Raji (cell line): Measurements from ENCODE around the gene MYADML2.

ENCODE experiments used
- POLR2A ChIP-seq: IDR thresholded peaks from 2 replicates; pipeline ENCODE4 v1.6.1; 2011; ENCODE audit warnings: low read depth, low read length, control low read depth; ENCODE audit not compliant: insufficient read depth

MYADML2 gene

DNA sequence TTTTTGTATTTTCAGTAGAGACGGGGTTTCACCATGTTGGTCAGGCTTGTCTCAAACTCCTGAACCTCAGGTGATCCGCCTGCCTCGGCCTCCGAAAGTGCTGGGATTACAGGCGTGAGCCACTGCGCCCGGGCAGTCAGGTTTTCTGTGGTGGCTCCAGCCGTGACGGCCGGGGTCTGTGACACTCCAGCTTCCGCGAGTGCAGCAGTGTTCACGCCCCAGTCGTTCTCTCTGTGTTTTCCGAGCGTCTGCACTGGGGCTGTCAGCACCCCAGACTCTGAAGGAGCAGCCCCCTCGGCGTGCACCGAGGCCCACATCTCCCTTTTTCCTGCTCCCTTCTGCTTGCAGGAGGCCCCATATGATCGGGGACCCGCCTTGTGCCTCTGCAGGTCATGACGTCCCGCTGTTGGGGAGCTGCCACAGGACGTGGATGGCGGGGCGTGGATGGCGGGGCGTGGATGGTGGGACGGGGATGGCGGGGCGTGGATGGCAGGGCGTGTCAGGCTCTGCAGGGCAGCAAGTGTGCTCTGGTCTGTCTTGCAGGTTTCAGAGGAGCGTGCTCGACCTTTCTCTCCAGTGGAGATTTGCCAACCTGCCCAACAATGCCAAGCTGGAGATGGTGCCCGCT, 36.1 kb upstream of the MYADML2 start:
- TF ChIP-seq POLR2A: no peak

DNA sequence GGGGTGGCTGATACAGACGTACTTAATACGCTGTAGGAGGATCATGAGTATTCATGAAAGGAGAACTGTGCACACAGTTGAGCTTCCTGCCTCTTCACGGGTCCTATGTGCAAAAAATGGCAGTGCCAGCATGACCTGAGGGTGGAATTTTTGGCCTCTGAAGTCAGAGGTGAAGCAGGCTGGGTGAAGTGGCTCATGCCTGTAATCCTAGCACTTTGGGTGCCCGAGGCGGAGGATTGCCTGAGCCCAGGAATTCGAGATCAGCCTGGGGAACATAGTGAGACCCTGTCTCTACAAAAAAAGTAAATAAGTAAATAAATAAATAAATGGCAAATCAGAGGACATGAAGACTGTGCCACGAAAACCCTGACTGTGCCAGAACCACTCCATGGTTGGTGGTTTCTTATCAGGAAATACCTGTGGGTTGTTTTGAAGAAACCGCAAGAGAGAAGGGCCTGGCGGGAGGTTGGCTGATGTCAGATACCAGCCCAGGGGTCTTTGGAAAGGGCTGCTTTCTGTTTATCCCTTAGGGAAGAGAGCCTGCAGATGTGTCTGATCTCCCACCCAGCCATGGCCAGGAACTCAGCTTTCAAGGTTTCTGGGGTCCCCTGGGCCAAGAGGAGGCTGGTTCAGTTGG, 33.8 kb upstream of the MYADML2 start:
- TF ChIP-seq POLR2A: no peak

GRCh38 chr17:81980122-81980521, 33.1 kb upstream of the MYADML2 start:
- no peak for TF ChIP-seq POLR2A

DNA sequence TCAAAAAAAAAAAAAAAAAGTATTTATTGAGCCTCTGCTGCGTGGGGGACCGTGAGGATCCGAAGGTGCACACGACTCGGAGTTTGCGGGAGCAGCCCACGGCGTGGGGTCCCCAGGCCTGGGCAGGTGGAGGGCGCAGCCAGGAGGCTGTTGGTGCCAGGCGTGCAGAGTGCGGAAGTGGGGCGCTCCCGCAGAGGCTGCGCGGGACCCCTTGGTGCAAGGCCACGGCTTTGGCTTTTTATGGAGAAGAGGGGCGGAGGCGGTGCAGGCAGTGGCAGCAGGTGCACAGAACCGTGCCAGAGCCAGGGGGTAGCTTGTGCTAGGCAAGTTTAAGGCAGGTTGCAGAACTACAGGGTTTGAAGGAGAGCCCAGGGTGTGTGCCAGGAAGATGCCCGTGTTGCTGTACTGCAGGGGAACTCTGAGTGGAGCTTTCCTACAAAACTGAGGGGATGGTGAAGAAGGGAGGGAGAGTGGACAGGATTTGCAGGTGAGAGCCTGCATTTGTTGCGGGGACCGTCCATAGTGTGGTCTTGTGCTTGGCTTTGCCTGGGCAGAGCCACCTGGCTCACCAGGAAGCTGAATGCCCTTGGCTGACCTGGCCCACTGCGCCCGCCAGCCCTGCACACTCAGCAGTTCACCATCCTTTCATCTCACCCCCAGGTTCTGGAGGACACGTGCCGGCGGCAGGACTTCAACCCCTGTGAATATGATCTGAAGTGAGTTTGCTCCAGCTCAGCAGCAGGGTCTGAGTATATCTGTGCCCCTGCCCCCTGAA, 31.7 kb upstream of the MYADML2 start:
- no peak for TF ChIP-seq POLR2A

- TF ChIP-seq POLR2A: peak; percentile 87
Observed at GRCh38 chr17:81977211-81977808, 30.3 kb upstream of the MYADML2 start, which contains the start of gene ASPSCR1. Gene ASPSCR1 (plus strand): TSS chr17:81977629. CDS start chr17:81977647, 18 bp downstream.

DNA sequence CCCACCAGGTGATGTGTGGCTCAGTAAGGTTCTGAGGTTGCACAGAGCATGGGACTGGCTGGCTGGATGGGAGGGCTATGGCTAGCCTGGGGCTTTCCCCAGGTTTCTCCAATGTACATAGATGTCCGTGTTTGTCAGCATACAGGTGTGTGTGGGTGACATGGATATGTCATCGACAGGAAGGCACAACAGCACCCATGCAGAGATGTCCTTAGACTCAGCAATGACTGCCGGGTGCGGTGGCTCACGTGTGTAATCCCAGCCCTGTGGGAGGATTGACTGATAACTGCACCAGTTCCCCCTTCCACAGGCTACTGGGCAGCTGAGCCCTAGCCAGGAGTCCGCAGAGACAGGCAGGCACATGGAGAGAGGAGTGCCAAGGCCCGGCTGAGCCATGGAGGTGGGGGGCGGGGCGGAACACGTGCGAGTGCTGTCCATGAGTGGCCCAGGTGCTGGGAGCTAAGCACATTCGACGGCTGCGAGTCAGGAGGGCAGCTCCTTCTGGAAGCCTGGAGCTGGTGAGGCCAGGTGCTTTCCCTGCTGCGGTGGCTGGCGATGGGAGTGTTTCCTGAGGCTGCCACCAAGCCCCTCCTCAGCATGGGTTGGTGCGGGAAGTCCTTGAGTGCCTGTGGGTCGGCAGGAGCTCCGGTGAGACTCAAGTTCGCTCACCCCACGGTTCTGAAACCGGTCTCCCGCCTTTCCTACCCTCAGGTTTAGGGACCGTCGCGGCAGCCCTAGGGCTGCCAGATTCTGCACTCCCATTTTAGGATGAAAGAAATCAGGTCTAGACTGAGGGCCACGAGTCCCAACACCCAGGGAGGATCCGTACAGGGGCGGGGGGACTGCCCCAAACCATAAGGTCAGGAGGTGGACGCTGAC, 29.5 kb upstream of the MYADML2 start:
- TF ChIP-seq POLR2A: no peak; the same call in 1 of the 2 replicates

- no peak for TF ChIP-seq POLR2A
Observed at GRCh38 chr17:81973432-81973831, 26.4 kb upstream of the MYADML2 start.

DNA sequence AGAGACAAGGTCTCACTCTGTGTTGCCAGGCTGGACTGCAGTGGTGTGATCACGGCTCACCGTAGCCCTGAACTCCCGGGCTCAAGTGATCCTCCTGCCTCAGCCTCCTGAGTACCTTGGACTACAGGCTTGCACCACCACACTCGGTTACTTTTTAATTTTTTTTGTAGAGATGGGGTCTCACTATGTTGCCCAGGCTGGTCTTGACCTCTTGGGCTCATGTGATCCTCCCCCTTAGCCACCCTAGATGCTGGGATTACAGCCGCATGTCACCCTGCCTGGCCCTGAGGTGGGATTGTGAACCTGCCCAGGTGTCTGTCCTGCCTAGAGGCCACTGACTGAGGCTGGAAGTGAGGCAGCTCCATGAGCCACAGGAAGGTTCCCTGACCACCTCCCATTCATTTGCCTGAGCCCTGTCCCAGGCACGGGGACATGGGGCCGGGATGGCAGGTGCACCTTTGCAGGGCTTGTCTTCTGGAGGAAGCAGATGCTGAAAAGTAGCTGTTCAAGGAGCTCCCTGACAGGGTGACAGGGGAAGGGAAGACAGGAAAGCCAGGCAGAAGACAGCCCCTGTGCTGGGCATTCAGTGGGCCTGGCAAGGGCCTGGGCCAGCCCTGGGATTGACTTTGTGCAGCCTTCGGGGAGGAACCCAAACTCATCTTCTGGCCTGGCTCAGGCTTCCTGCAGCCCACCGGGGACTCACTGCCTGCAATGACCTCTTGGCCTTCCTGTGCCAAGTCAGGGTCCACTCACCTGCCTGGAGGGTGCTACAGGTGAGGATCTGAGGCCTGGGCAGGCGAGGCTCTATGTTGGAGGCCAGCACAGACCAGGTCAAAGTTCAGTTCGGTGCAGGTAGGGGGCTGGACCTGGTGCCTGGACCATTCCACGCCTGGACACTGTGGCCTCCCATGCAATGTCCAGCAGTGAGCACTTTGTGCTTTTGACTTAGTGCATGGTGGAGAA, 22.1 kb upstream of the MYADML2 start:
- no peak for TF ChIP-seq POLR2A

GRCh38 chr17:81968396-81968745, 21.3 kb upstream of the MYADML2 start:
- TF ChIP-seq POLR2A: no peak

DNA sequence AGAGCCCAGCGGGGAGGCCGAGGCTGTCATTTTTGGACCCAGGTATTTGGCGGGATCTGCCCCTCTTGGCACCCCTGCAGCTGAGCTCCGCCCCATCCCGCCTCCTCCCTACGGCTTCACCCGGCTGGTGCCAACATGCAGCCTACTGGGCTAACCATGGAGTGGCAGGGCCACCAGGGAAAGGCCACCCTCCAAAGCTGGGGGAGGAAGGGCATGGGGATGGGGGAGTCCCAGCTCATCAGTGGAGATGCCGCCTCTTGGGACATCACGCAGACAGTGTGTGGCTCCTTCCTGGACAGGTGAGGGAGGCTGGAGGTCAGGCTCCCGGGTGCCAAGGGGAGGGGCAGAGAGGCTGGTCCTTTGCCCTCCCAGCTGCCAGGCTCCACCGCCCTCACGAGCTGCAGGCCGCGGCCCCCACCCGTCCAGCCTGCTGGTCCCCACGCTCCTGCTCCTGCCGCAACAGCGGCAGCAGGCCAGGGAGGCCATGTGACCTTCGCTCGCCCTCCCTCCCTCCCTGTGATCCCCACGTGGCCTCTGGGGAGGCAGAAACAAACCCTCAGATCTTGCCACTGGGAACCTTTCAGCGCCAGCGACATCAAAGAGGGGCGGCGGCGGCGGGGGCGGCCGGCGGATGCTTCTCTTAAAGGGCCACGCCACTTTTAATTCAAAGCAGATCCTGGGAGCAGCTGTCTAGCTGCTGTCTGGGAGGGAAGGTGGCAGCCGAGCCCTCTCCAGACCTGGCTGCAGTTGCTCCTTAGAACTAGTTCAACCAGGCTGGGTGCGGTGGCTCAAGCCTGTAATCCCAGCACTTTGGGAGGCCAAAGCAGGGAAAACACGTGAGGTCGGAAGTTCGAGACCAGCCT, 20.7 kb upstream of the MYADML2 start:
- TF ChIP-seq POLR2A: peak; percentile 75

- TF ChIP-seq POLR2A: no peak
Observed at GRCh38 chr17:81967244-81967532, 20.2 kb upstream of the MYADML2 start.

DNA sequence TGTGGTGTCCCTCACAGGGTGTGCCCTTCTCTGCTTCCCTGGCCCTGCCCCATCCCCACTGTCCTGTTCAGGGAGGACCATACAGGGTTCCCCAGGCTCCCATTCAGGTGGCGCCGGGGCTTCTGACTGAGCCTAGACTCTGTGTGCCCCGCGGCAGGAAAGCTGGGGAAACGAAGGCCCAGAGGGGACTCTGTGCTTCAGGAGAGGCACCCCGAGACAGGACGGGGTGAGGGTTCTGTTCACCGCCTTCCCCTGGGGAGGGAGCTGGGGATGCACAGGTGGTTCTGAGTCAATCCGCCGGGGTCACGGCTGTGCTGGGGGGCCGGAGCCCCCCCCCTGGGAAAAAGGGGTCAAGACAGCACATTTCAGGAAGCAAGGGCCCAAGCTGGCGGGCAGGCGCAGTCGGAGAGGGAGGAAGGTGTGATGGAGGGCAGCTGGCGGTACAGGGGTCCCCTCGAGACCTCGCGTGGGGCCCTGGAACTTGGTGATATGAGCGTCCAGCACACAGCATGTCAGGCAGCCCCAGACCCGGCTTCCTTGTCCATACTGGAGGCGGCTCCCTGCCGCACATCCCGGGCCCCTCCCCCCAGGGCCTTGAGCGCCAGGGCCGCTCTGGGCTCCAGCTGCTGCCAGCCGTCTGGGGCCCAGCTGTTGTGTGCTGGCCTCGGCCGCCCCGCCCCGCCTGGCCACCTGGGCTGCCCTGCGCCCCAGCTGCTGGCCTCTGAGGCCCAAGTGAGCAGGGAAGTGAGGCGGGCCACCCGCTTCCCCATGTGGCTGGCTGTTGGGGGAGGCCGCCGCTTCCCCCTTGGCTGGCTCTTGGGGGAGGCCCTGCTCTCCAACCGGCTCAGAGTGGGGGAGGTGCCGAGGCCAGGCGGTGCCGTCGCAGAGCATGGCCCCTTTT, 19.6 kb upstream of the MYADML2 start:
- no peak for TF ChIP-seq POLR2A
